ACHN (cell line): ENCODE data around the gene TTI1.
"Not testable (repeated sequence)": the region's sequence is repeated elsewhere in the genome, so short reads cannot be mapped to it uniquely, and the experiment has no call there.

ENCODE experiments used
- DNase-seq: peaks from one replicate; pipeline ENCODE4 v3.0.0-alpha.2; 2015
- in situ Hi-C: cut with HindIII; loops from 2 replicates; pipeline ENCODE4 v1.10.0; 2017; ENCODE audit warnings: low sequenced_read_pairs, low pct_ligation_motif_present, low pct_unique_long_range_greater_than_20kb

Gene TTI1

DNA sequence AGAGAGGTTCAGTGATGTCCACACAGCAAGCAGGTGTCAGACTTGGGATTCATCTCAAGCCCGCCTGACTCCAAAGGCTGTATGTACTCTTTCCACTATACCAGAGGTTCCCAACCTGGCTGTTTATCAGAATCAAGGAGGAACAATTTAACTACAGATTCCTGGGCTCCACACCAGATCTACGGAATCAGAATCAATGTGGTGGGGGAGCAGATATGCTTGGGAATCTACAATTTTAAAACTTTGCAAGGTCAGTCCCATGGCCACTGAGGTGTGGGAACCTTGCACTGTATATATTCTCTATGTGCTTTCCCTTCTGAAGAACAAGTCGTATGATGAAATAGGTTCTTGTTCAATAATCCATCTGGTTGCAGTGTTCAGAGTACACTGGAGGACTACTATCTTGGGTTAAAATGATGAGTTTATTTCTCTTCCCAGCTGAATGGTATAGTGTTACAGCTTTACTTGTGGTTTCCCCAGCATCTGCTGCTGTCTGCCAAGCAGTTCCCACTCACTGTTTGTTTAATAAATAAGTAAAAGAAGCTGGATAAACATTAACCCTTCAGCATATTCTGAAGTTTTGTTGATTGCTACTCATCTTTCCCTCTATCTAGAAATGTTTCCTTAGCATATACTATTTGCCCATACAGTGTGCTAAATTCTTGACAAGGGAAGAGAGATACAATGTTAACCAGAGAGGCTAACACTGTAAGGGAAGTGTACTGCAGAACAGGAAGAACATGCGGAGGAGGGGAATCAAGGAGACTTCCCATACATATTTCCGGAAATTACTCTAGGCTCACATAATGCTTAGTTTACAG, 9.9 kb downstream of the TTI1 start:
- in situ Hi-C loops = no loop called here
- peak; percentile 74 for DNase-seq

GRCh38 chr20:38021087-38021772, 12.0 kb downstream of the TTI1 start:
- DNase-seq = no peak
- in situ Hi-C loops = no loop called here

- in situ Hi-C loops = no loop called here
- DNase-seq = no peak
These were observed 14.9 kb downstream of the TTI1 start for GRCh38 chr20:38018385-38018784.

DNA sequence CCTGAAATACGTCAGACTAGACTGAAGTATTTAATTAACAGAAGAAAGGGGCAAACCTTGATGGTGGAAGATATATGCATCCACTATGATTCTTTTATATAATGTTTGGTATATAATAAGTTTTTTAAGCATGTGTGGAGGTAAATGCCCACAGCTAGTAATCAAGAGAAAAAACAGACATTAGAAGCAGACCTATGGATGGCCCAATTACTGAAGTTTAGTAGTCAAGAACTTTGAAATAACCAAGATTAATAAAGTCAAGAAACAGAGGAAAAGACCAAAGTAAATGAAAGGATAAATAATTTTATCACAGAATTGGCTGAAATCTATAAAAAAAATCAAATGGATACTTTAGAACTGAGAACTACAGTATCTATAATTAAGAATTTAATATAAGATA, 15.3 kb downstream of the TTI1 start:
- DNase-seq = no peak

DNA sequence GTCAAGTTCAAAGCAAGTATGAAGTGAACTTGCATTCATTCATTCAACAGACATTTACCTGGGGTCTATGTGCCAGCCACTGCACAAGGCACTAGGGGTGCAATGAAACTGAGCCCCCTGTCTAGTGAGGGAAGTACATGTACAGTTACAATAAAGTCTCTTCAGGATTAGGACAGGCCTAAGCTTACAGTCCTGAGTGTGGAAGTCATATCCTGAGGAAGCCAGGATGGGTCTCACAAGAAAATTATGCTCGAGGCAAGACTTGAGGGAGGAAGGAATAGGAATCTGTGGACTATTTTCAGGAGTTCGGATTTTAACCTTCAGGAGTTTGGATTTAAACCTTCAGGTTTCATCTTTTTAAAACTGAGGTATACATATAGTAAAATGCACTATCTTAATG, 19.4 kb downstream of the TTI1 start:
- in situ Hi-C loops = no loop called here
- DNase-seq = no peak

More for the DNA sequence above, 15.3 kb downstream of the TTI1 start:
- in situ Hi-C loops = no loop called here

GRCh38 chr20:38012332-38012731, 20.9 kb downstream of the TTI1 start:
- in situ Hi-C loops = no loop called here
- no peak for DNase-seq

GRCh38 chr20:38011696-38012095, 21.6 kb downstream of the TTI1 start:
- in situ Hi-C loops = no loop called here
- DNase-seq = no peak

- DNase-seq, in situ Hi-C loops: not testable (repeated sequence)
These were observed 23.8 kb downstream of the TTI1 start for GRCh38 chr20:38009416-38009815.

DNA sequence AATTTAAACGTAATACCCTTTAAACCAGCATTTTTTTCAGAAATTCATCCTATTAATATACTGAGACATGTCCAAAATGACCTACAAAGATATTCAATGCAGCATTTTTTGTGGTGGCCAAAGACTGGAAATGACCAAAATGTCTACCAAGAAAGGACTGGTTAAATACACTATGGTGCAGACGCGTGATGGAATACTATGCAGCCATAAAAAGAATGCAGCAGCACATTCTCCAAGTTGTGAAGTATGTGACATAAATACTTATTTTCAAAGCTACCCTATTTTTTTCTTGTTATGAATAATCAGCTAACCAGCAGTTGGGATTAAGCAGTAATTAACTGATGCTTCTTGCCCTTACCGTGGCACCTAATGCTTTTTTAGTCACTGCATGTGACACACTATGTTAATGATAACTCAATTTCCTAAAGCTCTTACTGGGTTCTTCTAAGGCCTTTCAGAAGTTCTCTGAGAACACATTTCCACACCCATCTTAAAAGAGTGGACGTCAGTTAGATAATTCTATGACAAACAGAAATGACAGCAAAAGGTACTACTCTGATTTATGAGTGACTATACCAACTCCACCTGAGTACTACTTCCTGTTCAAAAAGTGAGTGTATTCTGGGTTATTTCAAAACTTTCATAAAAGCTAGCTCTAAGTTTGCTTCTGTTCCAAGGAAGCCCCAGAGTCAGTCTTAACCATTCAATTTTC, 24.9 kb downstream of the TTI1 start:
- DNase-seq = no peak
- in situ Hi-C loops = no loop called here

DNA sequence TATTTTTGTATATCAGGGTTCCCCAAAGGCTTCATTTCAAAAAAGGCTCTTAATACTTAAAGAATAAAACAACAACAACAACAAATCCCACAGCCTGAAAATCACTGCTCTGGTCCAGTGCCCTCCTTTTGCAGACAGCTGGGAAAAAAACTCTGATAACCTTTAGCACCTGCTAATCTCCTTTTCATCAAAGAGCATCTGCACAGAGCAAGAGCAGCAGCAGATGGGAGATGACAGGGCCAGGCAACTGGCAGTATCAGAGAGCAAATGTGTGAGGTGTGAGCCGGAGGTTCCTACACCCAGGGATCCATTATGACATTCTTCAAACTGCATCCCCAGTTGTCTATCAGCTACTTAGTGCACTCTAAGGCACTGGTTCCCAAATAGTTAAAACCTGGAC, 25.7 kb downstream of the TTI1 start:
- in situ Hi-C loops = no loop called here
- DNase-seq = no peak

GRCh38 chr20:38005903-38006302, 27.4 kb downstream of the TTI1 start:
- no peak for DNase-seq
- in situ Hi-C loops = no loop called here

- no peak for DNase-seq
- in situ Hi-C loops = no loop called here
These were observed 28.8 kb downstream of the TTI1 start for GRCh38 chr20:38004416-38004815.

DNA sequence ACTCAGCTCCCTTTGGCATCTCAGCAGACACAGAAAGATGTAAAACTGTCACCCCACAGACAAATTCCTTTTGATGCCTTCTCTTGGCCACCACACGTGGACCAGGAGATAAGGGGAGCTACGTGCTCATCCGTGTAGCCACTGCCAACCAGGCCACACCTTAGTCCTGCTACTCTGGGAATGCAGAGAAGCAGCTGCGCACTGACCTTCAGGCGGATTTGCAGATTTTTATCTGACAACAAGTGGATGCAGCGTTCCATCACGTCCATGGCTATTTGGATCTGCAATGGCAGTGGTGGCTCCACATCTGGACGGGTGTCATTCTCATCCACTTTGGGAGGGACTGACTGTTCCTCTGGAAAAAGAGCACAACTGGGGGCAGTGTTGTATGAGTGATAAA, 30.8 kb downstream of the TTI1 start:
- DNase-seq = no peak
- in situ Hi-C loops = no loop called here

DNA sequence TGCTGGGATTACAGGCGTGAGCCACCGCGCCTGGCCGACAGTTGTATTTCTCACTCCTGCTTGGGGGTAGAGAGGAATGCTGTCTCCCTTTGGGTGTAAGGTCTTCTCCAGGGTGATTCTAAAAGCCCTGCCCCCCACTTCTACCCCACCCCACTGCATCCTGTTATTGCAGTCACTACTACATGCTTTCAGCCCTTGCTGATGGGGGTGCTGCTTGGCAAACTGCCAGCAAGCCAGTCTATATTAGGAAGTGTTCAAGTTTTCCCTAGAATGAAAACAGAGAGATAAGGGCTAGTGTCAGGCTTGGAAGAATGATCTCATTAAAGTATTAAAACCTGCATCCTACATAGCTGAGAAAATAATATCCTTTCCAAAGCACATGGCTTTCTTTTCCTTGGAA, 31.3 kb downstream of the TTI1 start:
- in situ Hi-C loops = no loop called here
- DNase-seq = no peak

DNA sequence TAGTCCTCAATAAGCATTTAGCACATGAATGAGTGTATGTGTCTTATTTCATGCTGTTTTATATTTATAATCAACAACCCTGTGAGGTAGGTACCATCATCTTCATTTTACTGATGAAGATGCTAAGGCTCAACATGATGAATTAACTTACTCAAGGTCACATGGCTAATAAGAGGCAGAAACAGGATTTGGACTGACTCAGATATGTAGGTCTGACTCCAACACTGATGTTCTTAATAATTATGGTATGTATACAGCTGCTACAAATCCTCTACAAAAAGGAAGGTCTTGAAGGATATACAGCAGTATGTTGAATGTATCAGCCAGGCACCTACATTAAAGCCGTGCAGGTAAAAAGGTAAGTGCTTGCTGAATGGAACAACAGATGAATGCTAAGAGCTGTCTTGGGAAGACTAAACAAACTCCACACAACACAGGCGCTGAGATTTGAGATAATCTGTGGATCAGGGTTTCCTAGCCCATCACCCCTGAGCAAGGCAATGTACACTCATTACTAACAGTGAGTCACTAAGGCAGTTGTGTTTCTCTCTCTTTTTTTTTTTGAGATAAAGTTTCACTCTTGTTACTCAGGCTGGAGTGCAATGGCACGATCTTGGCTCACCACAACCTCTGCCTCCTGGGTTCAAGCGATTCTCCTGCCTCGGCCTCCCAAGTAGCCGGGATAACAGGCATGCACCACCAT, 31.9 kb downstream of the TTI1 start:
- peak; percentile 37 for DNase-seq

GRCh38 chr20:38000293-38000692, 33.0 kb downstream of the TTI1 start:
- no peak for DNase-seq
- in situ Hi-C loops = no loop called here

More for the DNA sequence above, 31.9 kb downstream of the TTI1 start:
- in situ Hi-C loops = no loop called here

- in situ Hi-C loops = no loop called here
- DNase-seq = no peak
These were observed 33.6 kb downstream of the TTI1 start for GRCh38 chr20:37999526-38000263.

- no peak for DNase-seq
- in situ Hi-C loops = no loop called here
These were observed 35.7 kb downstream of the TTI1 start for GRCh38 chr20:37997516-37997915.
